Fibroblast of upper back skin (primary cell): ENCODE data around the gene EXOC3L1.

Experiments
- DNase-seq: peaks from one replicate; pipeline ENCODE4 v3.0.0-alpha.2; 2013

The EXOC3L1 gene

GRCh38 chr16:67146523-67147357, 43.2 kb downstream of the EXOC3L1 start:
- no peak for DNase-seq

- no peak for DNase-seq
Observed at GRCh38 chr16:67145746-67146145, 44.2 kb downstream of the EXOC3L1 start.

- no peak for DNase-seq
Observed at GRCh38 chr16:67144943-67145342, 45.0 kb downstream of the EXOC3L1 start.

DNA sequence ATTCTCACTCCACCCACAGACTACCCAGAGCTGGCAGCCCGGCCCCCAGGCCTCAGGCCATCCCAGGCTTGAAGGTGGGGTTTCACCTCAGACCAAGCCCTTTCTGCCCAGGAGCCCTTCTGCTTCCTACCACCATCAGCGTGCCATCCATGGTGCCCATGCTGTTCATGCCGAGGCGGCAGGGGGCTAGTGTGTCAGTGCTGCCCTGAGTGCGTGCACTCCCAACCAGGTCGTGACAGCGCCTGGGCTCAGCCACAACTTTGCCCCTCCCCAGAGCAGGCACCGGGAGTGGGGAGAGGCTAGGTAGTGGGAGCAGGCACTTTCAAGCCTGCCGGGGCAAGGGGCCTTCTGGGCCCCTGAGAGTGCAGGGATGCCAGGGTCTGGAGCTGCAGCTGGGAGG, 47.6 kb downstream of the EXOC3L1 start:
- no peak for DNase-seq

GRCh38 chr16:67141391-67141790, 48.5 kb downstream of the EXOC3L1 start:
- no peak for DNase-seq

DNA sequence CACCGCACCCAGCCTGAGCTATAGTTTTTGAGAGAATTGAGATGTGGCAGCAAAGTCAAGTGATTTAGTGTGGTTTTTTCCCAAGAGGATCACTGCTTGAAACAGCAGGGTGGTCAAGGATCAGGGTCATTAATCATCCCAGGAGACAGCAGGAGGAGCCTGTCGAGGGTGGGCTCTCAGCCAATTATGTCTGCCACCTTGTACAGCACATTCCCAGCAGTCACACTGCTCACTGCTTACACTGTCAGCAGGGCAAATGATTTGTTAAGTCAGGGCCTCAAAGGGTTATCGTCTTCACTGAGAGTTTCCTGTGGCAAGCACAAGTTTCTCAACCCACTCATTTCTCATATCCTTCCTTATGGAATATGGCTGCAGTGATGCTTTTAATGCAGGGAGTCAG, 52.3 kb downstream of the EXOC3L1 start:
- no peak for DNase-seq
